BLaER1 (cell line): ENCODE results near the gene PPME1.

ENCODE experiments used
- H3K27ac ChIP-seq: shearing (Covaris generic); formaldehyde crosslinking; 2 replicates; pipeline ENCODE4 v1.8.1; 2022
- H3K27me3 ChIP-seq: shearing (Covaris generic); formaldehyde crosslinking; 2 replicates; pipeline ENCODE4 v1.8.1; 2022
- H3K36me3 ChIP-seq: shearing (Covaris generic); formaldehyde crosslinking; 2 replicates; pipeline ENCODE4 v1.8.1; 2022
- H3K4me1 ChIP-seq: shearing (Covaris generic); formaldehyde crosslinking; 2 replicates; pipeline ENCODE4 v1.8.1; 2022
- H3K4me2 ChIP-seq: shearing (Covaris generic); formaldehyde crosslinking; 2 replicates; pipeline ENCODE4 v1.8.1; 2022
- H3K4me3 ChIP-seq: shearing (Covaris generic); formaldehyde crosslinking; 2 replicates; pipeline ENCODE4 v1.8.1; 2022
- H3K9ac ChIP-seq: shearing (Covaris generic); formaldehyde crosslinking; 2 replicates; pipeline ENCODE4 v1.8.1; 2022
- H3K9me3 ChIP-seq: shearing (Covaris generic); formaldehyde crosslinking; 2 replicates; pipeline ENCODE4 v1.8.1; 2022
- H4K20me1 ChIP-seq: shearing (Covaris generic); formaldehyde crosslinking; 2 replicates; pipeline ENCODE4 v1.8.1; 2022
- Cebpa-rat ChIP-seq: shearing (Covaris generic); IDR thresholded peaks from 2 replicates; pipeline ENCODE4 v1.8.1; 2022

PPME1 gene

DNA sequence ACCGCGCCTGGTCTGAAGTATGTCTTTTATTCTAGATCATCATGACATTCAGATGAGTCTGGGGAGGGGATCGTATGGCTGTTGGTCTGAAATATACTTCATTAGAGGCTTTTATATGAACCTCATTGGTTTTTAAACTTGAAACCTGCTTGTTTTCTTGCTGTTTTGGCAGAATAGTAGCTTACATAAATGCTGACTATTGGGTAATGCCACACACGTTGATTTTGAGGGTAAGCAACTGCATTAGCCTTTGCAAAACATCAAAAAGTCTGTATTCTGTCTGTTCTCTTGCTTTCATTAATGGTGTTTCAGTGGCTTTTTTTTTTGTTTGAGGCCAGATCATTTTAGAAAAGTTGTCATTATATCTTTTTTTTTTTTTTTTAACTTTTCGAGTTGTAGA lies 14.2 kb downstream of the PPME1 start:
- peaks cover 49% of the 10 kb centered on the region for H3K36me3 ChIP-seq
- H3K4me2 ChIP-seq = no peak overlapping the region
- TF ChIP-seq Cebpa-rat = no peak
- no peaks in the 10 kb centered on the region for H3K4me1 ChIP-seq
- no peaks in the 10 kb centered on the region for H3K27me3 ChIP-seq
- no peak overlapping the region for H3K9ac ChIP-seq
- no peak overlapping the region for H3K4me3 ChIP-seq
- peaks cover 27% of the 10 kb centered on the region for H4K20me1 ChIP-seq
- peaks cover 8% of the 10 kb centered on the region for H3K9me3 ChIP-seq
- no peak overlapping the region for H3K27ac ChIP-seq

GRCh38 chr11:74185695-74186094 lies 14.6 kb downstream of the PPME1 start:
- no peak overlapping the region for H3K9ac ChIP-seq
- no peaks in the 10 kb centered on the region for H3K27me3 ChIP-seq
- TF ChIP-seq Cebpa-rat = no peak
- no peak overlapping the region for H3K4me2 ChIP-seq
- no peak overlapping the region for H3K27ac ChIP-seq
- H3K4me1 ChIP-seq = no peaks in the 10 kb centered on the region
- no peak overlapping the region for H3K4me3 ChIP-seq
- H4K20me1 ChIP-seq = peaks cover 23% of the 10 kb centered on the region
- H3K9me3 ChIP-seq = peaks cover 12% of the 10 kb centered on the region
- peaks cover 51% of the 10 kb centered on the region for H3K36me3 ChIP-seq

GRCh38 chr11:74195828-74196227 lies 24.7 kb downstream of the PPME1 start:
- TF ChIP-seq Cebpa-rat = no peak
- no peaks in the 10 kb centered on the region for H3K4me1 ChIP-seq
- H3K36me3 ChIP-seq = peaks cover 47% of the 10 kb centered on the region
- H3K4me2 ChIP-seq = no peak overlapping the region
- H3K9ac ChIP-seq = no peak overlapping the region
- H3K9me3 ChIP-seq = peaks cover 34% of the 10 kb centered on the region
- no peak overlapping the region for H3K4me3 ChIP-seq
- H3K27ac ChIP-seq = no peak overlapping the region
- no peaks in the 10 kb centered on the region for H3K27me3 ChIP-seq
- no peaks in the 10 kb centered on the region for H4K20me1 ChIP-seq

GRCh38 chr11:74196781-74197486 lies 25.8 kb downstream of the PPME1 start:
- H3K4me3 ChIP-seq = no peak overlapping the region
- no peak overlapping the region for H3K9ac ChIP-seq
- H3K36me3 ChIP-seq = peaks cover 36% of the 10 kb centered on the region
- no peak for TF ChIP-seq Cebpa-rat
- peaks cover 23% of the 10 kb centered on the region for H3K9me3 ChIP-seq
- no peaks in the 10 kb centered on the region for H3K27me3 ChIP-seq
- no peaks in the 10 kb centered on the region; the same call in 1 of the 2 replicates for H3K4me1 ChIP-seq
- no peak overlapping the region for H3K27ac ChIP-seq
- H4K20me1 ChIP-seq = no peaks in the 10 kb centered on the region
- H3K4me2 ChIP-seq = no peak overlapping the region

GRCh38 chr11:74203966-74204365 lies 32.9 kb downstream of the PPME1 start:
- H3K27ac ChIP-seq = no peak overlapping the region
- no peak overlapping the region for H3K9ac ChIP-seq
- H3K4me3 ChIP-seq = no peak overlapping the region
- no peak for TF ChIP-seq Cebpa-rat
- H3K4me1 ChIP-seq = no peaks in the 10 kb centered on the region; the same call in 1 of the 2 replicates
- peaks cover 57% of the 10 kb centered on the region for H3K36me3 ChIP-seq
- no peak overlapping the region for H3K4me2 ChIP-seq
- H3K27me3 ChIP-seq = no peaks in the 10 kb centered on the region
- no peaks in the 10 kb centered on the region for H4K20me1 ChIP-seq
- H3K9me3 ChIP-seq = peaks cover 9% of the 10 kb centered on the region

DNA sequence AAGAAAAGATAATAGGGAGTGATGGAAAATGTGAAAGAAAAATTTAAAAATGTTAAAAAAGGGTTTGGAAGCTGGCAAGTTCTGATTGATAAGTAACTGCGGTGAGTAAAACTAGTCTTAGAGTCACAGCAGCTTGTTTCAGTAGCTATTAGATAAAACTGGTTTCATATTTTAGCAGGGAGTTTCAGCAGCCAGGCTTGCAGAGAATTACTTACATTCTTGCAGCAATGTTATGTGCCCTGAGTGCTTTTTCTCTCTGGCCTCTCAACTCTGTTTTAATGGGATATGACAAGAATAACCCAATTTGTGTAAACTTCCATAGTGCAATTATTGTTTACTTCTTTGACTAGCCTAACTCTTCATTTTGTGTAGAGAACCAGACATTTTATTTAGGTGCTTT lies 33.6 kb downstream of the PPME1 start:
- no peak overlapping the region for H3K27ac ChIP-seq
- no peak overlapping the region for H3K4me2 ChIP-seq
- no peak overlapping the region for H3K9ac ChIP-seq
- H3K4me1 ChIP-seq = no peaks in the 10 kb centered on the region; the same call in 1 of the 2 replicates
- no peaks in the 10 kb centered on the region for H4K20me1 ChIP-seq
- H3K9me3 ChIP-seq = peaks cover 2% of the 10 kb centered on the region
- H3K4me3 ChIP-seq = no peak overlapping the region
- no peaks in the 10 kb centered on the region for H3K27me3 ChIP-seq
- no peak for TF ChIP-seq Cebpa-rat
- peaks cover 56% of the 10 kb centered on the region for H3K36me3 ChIP-seq

GRCh38 chr11:74205181-74205580 lies 34.1 kb downstream of the PPME1 start:
- no peak overlapping the region for H3K27ac ChIP-seq
- no peaks in the 10 kb centered on the region for H3K27me3 ChIP-seq
- no peak overlapping the region for H3K9ac ChIP-seq
- H3K4me1 ChIP-seq = no peaks in the 10 kb centered on the region; the same call in 1 of the 2 replicates
- no peak for TF ChIP-seq Cebpa-rat
- no peaks in the 10 kb centered on the region for H3K9me3 ChIP-seq
- no peak overlapping the region for H3K4me2 ChIP-seq
- H3K4me3 ChIP-seq = no peak overlapping the region
- H4K20me1 ChIP-seq = no peaks in the 10 kb centered on the region
- H3K36me3 ChIP-seq = peaks cover 59% of the 10 kb centered on the region

DNA sequence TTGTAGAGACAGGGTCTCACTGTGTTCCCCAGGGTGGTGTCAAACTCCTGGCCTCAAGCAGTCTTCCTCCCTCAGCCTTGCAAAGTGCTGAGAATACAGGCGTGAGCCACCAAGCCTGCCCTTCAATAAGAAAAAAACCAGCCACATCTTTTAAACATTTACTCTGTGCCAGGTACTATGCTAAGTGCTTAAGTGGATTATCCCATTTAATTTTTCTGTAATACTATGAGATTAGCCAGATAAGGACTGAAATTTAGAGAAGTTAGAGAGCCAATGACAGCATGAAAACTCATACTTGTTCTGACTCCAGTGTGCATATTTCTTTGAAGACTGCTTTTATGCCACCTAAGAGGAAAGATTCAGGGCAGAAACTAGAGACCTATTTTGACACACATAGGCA lies 35.7 kb downstream of the PPME1 start:
- H3K27me3 ChIP-seq = no peaks in the 10 kb centered on the region
- peaks cover 64% of the 10 kb centered on the region for H3K36me3 ChIP-seq
- H3K9ac ChIP-seq = no peak overlapping the region
- TF ChIP-seq Cebpa-rat = no peak
- H3K4me3 ChIP-seq = no peak overlapping the region
- H3K4me2 ChIP-seq = no peak overlapping the region
- H3K27ac ChIP-seq = no peak overlapping the region
- H4K20me1 ChIP-seq = no peaks in the 10 kb centered on the region
- H3K4me1 ChIP-seq = no peaks in the 10 kb centered on the region; the same call in 1 of the 2 replicates
- no peaks in the 10 kb centered on the region for H3K9me3 ChIP-seq

- Histone ChIP-seq H3K4me3 (no peak overlapping the region), H3K9me3 (peaks cover 16% of the 10 kb centered on the region), H3K27ac (no peak overlapping the region), H3K9ac (no peak overlapping the region), H3K36me3 (peaks cover 81% of the 10 kb centered on the region), H3K27me3 (no peaks in the 10 kb centered on the region), H3K4me1 (no peaks in the 10 kb centered on the region), H4K20me1 (no peaks in the 10 kb centered on the region), H3K4me2 (no peak overlapping the region)
- no peak for TF ChIP-seq Cebpa-rat
Measured at GRCh38 chr11:74208507-74208906, 37.4 kb downstream of the PPME1 start.

GRCh38 chr11:74212533-74212932 lies 41.4 kb downstream of the PPME1 start:
- H3K4me2 ChIP-seq = no peak overlapping the region
- no peak for TF ChIP-seq Cebpa-rat
- no peak overlapping the region for H3K27ac ChIP-seq
- H3K4me3 ChIP-seq = no peak overlapping the region
- no peaks in the 10 kb centered on the region for H4K20me1 ChIP-seq
- H3K4me1 ChIP-seq = no peaks in the 10 kb centered on the region
- no peak overlapping the region for H3K9ac ChIP-seq
- H3K27me3 ChIP-seq = no peaks in the 10 kb centered on the region
- H3K36me3 ChIP-seq = peaks cover 74% of the 10 kb centered on the region
- peaks cover 28% of the 10 kb centered on the region for H3K9me3 ChIP-seq
